ENCODE data around the gene F2RL2. TPM values are rescaled to one million over a fixed set of nuclear protein-coding genes. Genes with fewer than 3 reads are reported as not detected.
"Not testable (repeated sequence)": the region's sequence is repeated elsewhere in the genome, so short reads cannot be mapped to it uniquely, and the experiment has no call there.

Gene F2RL2
- total RNA-seq, 2 experiments from 2014 or later, result not detected

DNA sequence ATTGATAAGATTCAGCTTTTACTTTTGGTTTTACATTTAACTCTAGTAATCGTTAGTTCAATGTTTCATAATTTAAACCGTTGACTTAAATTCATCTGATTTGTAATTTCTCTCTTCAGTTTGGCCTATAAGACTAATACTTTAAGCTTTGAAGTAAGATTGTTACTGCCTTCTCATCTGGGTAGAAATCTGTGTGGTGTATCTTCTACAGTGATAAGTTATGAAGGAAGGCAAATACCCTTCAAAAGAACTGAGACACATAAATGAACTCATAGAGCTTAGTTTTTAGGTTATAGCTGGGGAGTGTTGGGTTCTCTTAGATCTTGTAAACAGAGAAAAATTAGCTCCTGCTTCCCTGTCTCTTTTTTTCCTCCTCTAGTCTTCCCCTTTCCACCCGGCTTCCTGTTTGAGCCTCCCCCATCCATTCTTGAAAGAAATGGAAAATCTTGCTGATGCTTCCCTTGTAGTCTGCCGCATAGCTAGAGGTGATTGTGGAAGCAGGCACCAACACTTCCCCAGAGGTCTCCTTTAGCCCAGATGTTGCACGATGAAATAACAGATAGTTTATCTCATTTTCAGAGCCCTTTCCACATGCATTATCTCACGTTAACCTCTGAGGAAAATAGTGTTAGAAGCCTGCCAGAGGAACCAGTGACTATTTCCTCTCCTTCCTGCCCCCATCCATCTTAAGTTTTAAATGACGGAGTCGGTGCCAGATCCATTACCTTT lies 2.0 kb upstream of the F2RL2 start:
- CTCF ChIA-PET, result no interaction called here
- POLR2A ChIA-PET, result no interaction called here

DNA sequence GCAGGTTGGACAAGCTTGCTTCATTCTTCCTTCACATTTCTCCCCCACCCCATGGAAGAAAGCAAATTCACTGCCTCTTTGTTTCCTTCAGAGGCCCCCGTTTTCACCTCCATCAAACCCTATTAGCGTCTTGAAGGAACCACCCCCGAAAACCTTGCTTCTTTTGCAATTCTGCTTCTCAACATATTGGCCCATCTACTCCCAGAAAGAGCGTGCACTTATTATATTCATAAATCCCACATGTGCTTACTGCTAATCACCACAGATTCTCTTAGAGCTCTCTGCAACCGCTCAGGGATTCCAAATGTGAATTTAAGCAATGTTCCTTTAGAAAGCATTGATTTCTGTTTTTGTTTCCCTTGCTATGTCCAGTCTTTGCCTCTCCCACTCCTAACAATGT lies 1.1 kb downstream of the F2RL2 start:
- ChIA-PET POLR2A (no interaction called here), CTCF (interaction anchor here (0.7 kb wide), 1 partner anchor 118 kb away, joined by 3 read pairs; no protein-coding TSS in a partner anchor)

GRCh38 chr5:76620166-76620565 lies 3.0 kb downstream of the F2RL2 start:
- ChIA-PET CTCF (no interaction called here), POLR2A (no interaction called here)

DNA sequence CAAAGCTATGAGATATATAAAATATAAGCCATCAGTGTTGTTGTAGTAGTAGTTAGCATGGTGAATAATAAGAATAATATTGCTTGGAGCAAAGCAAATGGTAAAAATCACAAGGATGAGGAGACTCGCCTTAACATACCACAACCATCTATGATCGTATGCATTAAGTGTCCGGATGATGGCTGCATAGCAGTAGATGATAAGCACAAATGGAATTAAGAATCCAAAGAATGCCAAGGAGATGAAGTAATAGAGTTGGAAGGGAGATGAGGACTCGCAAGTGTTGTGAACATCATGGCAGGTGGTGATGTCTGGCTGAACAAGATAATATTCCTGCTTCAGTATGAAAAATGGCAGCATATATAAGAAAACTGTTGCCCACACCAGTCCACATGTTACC lies 5.5 kb downstream of the F2RL2 start:
- POLR2A ChIA-PET, result no interaction called here
- CTCF ChIA-PET, result interaction anchor here (1.2 kb wide), 1 partner anchor 13 kb away, joined by 3 read pairs; no protein-coding TSS in a partner anchor

GRCh38 chr5:76617229-76617628 lies 6.0 kb downstream of the F2RL2 start:
- POLR2A ChIA-PET, result no interaction called here

DNA sequence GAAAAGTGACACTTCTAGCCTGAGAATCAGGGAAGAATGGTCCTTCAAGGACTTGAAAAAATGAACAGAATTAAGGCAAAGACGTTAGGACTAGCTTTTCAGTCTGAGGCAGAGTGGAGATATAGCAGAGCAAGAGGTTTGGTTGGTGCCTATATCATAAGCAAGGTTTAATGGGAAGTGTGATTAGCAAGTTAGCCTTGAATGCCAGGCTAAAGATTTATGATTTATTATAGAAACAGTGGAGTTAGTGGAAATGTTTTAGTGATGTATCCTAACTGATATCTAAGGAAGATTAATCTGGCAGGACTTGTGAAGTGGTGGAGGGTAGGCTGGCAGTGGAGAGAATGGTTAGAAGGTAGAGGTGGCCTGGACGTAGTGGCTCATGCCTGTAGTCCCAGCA lies 7.0 kb downstream of the F2RL2 start:
- POLR2A ChIA-PET, result no interaction called here
- CTCF ChIA-PET, result interaction anchor here (1.2 kb wide), 1 partner anchor 24 kb away, joined by 3 read pairs; no protein-coding TSS in a partner anchor

More at GRCh38 chr5:76617229-76617628, 6.0 kb downstream of the F2RL2 start:
- CTCF ChIA-PET, result interaction anchor here (1.2 kb wide), 2 partner anchors 13 to 23 kb away, joined by 3 read pairs; no protein-coding TSS in a partner anchor

- POLR2A ChIA-PET, result no interaction called here
- CTCF ChIA-PET, result no interaction called here
Observed at GRCh38 chr5:76615759-76616158, 7.4 kb downstream of the F2RL2 start.

GRCh38 chr5:76612942-76613341 lies 10.3 kb downstream of the F2RL2 start:
- POLR2A ChIA-PET, result no interaction called here
- CTCF ChIA-PET, result no interaction called here

GRCh38 chr5:76610196-76610595 lies 13.0 kb downstream of the F2RL2 start:
- POLR2A ChIA-PET, result no interaction called here

GRCh38 chr5:76608833-76609232 lies 14.4 kb downstream of the F2RL2 start:
- ChIA-PET POLR2A (no interaction called here), CTCF (no interaction called here)

More at GRCh38 chr5:76610196-76610595, 13.0 kb downstream of the F2RL2 start:
- CTCF ChIA-PET, result no interaction called here

GRCh38 chr5:76607353-76607871 lies 15.8 kb downstream of the F2RL2 start:
- POLR2A ChIA-PET, result no interaction called here
- CTCF ChIA-PET, result interaction anchor here (1.1 kb wide), 1 partner anchor 167 kb away, joined by 4 read pairs; no protein-coding TSS in a partner anchor

DNA sequence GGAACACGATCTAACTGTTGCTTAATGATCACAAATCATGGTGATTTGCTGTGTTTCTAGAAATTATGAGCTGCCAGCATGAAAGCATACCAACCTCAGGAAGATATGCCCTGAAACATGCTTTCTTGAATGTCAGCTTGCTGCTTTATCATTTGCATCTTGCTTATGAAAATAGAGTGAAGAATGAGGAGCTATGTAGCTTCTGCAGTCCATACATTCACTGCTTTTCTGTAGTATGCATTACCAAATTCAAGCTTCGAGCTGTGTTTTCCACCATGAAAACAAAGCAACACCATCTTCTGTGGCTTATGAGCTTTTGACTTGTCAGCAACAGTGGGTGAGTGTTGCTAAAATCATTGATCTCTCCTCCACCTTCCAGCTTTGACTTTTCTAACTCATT lies 16.5 kb downstream of the F2RL2 start:
- POLR2A ChIA-PET, result no interaction called here
- CTCF ChIA-PET, result interaction anchor here (1.1 kb wide), 1 partner anchor 168 kb away, joined by 4 read pairs; no protein-coding TSS in a partner anchor

GRCh38 chr5:76604838-76605237 lies 18.4 kb downstream of the F2RL2 start:
- CTCF ChIA-PET, result interaction anchor here (0.7 to 0.8 kb wide), 2 partner anchors 12 to 36 kb away, joined by 3 read pairs; no protein-coding TSS in a partner anchor
- POLR2A ChIA-PET, result no interaction called here

DNA sequence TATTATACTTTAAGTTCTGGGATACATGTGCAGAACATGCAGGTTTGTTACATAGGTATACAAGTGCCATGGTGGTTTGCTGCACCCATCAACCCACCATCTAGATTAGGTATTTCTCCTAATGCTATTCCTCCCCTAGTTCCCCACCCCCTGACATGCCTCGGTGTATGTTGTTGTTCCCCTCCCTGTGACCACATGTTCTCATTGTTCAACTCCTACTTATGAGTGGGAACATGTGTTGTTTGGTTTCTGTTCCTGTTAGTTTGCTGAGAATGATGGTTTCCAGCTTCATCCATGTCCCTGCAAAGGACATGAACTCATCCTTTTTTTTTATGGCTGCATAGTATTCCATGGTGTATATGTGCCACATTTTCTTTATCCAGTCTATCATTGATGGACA lies 19.2 kb downstream of the F2RL2 start:
- CTCF ChIA-PET, result interaction anchor here (0.7 kb wide), 1 partner anchor 13 kb away, joined by 3 read pairs; no protein-coding TSS in a partner anchor
- POLR2A ChIA-PET, result not testable (repeated sequence)

DNA sequence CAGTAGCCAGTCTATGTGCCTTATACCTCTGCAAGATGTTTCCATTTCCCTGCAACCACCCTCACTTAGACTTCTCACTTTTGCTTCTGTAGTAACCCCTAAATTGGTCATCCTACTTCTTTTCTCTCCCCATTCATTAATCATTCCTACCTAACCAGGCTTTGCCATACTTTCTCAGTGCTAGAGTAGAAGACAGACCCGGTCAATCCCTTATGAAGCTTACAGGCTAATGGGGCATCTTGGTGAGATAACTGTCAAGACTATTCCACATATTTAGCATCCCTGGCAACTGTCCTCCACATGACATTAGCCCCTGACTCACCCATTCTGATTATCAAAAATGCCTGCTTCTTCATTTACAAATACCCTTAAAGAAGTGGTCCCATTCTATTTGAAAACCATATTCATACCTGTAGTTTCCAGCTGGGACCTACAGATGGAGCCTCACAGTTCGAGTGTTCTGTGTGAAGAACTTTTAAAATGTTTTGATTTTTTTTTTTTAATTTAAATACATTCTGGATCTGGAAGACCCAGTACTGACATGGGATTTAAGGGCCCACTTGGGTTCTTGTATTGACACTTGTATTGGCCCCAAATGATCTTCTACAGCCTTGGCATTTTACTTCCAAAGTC lies 21.0 kb downstream of the F2RL2 start:
- POLR2A ChIA-PET, result no interaction called here
- CTCF ChIA-PET, result interaction anchor here (0.5 to 3.7 kb wide), 9 partner anchors 10 to 174 kb away, joined by 3 to 19 read pairs (median 3); no protein-coding TSS in a partner anchor

- ChIA-PET CTCF (interaction anchor here (0.5 to 3.7 kb wide), 9 partner anchors 10 to 173 kb away, joined by 3 to 19 read pairs (median 3); no protein-coding TSS in a partner anchor), POLR2A (no interaction called here)
Observed at GRCh38 chr5:76601470-76601869, 21.7 kb downstream of the F2RL2 start.

DNA sequence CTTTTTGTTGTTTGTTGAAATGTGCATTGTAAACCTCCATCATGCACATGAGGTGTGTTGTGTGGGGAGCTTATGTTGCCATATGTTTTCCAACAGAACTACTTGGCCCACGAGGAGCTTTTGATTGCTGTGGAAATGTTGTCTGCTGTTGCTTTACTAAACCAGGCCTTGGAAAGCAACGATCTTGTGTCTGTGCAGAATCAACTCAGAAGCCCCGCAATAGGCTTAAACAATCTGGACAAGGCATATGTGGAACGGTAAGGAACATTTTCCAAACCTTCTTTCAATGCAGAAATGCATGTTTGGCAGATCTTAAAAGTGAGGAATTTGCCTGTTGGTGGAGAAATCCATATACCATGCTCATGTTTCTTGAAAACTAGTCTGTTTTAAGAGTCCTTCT lies 22.5 kb downstream of the F2RL2 start:
- POLR2A ChIA-PET, result no interaction called here
- CTCF ChIA-PET, result interaction anchor here (1.0 to 3.7 kb wide), 4 partner anchors 14 to 174 kb away, joined by 3 to 19 read pairs (median 4); no protein-coding TSS in a partner anchor

DNA sequence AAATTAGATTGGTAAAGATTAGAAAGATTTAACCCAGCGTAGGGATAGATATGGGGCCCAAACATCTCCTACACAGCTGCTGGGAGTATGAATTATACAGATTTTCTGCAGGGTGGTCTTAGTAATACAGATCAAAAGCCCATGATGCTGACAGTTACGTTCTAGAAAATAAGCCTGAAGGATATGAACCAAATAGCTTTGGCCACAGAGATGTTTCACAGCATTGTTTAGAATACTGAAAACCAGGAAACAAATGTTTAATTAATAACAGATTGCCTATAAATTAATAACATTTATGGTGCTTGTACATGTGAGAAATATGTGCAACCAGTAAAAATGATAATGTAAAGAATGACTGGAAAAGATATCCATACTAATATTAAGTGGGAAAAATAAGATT lies 24.7 kb downstream of the F2RL2 start:
- CTCF ChIA-PET, result interaction anchor here (1.3 to 2.4 kb wide), 2 partner anchors 176 to 195 kb away, joined by 3 to 13 read pairs; partner anchors contain the start of gene IQGAP2
- POLR2A ChIA-PET, result no interaction called here

- ChIA-PET POLR2A (no interaction called here), CTCF (no interaction called here)
Observed at GRCh38 chr5:76595755-76596481, 27.3 kb downstream of the F2RL2 start.

GRCh38 chr5:76594107-76594506 lies 29.1 kb downstream of the F2RL2 start:
- ChIA-PET CTCF (no interaction called here), POLR2A (no interaction called here)
